Neural crest cell (in vitro differentiated cells): Measurements from ENCODE around the gene SDK1. TPM values are rescaled to one million over a fixed set of nuclear protein-coding genes. Genes with fewer than 3 reads are reported as not detected.

Experiments used
- DNase-seq: peaks from one replicate; pipeline ENCODE4 v3.0.0; 2021; ENCODE audit warnings: low read depth, mixed read lengths, low spot score
- H3K27ac Mint-ChIP-seq: one replicate; pipeline ENCODE4 v1.8.0; 2021; ENCODE audit warnings: mild to moderate bottlenecking, mixed read lengths; ENCODE audit not compliant: unreplicated experiment
- H3K27me3 Mint-ChIP-seq: 2 replicates; pipeline ENCODE4 v1.8.0; 2021; ENCODE audit warnings: low read depth, mild to moderate bottlenecking, mixed read lengths
- H3K36me3 Mint-ChIP-seq: 2 replicates; pipeline ENCODE4 v1.8.0; 2021; ENCODE audit warnings: low read depth, mild to moderate bottlenecking, mixed read lengths
- H3K4me1 Mint-ChIP-seq: 2 replicates; pipeline ENCODE4 v1.8.0; 2021; ENCODE audit warnings: mixed read lengths
- H3K4me3 Mint-ChIP-seq: one replicate; pipeline ENCODE4 v1.8.0; 2021; ENCODE audit warnings: mild to moderate bottlenecking, mixed read lengths
- H3K9me3 Mint-ChIP-seq: 2 replicates; pipeline ENCODE4 v1.8.0; 2021; ENCODE audit warnings: mixed read lengths
- total RNA-seq: library from RNA; stranded (reverse); gene quantifications from 2 replicates; pipeline ENCODE4 v1.2.1, GENCODE V29; 2021
- TF ChIP-seq, protein P1 (sequence below): fragments of 200-600 bp; sonication (generic); conservative IDR thresholded peaks from 2 replicates; pipeline ENCODE4 v1.5.0; 2021; ENCODE audit warnings: antibody characterized with exemption, mild to moderate bottlenecking

Gene SDK1
- total RNA-seq, 1 donor from 2014 or later, result 11.6 TPM

DNA sequence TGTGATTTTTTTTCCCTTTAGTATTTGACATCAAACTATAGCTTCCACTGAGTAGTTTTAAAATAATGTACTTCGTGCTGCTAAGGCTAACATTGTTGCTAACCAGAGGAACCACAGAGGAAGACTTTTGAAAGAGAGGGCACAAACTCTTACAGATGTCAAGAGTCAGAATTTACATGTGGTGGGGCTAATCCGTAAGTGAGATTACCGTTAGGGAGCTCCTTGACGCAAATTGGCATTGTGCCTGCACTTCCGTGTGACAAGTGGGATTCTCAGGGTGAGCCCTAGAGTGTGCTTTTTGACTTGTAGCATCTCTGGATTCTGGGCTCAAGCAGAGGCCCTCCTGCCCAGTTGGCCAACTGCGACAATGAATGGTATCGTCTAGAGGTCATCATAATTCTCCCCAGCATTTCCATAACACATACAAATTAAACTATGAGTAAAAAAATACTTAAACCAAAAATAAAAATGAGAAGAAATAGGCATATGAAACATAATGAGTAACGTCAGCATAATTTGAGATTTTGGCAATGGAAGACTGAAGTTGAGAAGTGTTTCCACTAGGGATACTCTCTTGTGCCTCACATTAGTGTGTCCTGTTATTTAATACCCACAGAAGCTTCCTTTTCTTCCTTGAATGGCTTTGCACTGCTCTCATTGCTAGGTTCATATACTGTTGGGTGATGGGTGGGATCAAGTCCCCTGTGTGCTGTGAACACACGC lies 164.0 kb downstream of the SDK1 start:
- no peaks in the 10 kb centered on the region for H3K4me1 Mint-ChIP-seq
- DNase-seq, result no peak
- H3K4me3 Mint-ChIP-seq, result no peak overlapping the region
- no peaks in the 10 kb centered on the region for H3K27me3 Mint-ChIP-seq
- H3K9me3 Mint-ChIP-seq, result peaks cover 4% of the 10 kb centered on the region
- no peaks in the 10 kb centered on the region for H3K36me3 Mint-ChIP-seq
- no peak overlapping the region for H3K27ac Mint-ChIP-seq
- TF ChIP-seq, protein P1, sequence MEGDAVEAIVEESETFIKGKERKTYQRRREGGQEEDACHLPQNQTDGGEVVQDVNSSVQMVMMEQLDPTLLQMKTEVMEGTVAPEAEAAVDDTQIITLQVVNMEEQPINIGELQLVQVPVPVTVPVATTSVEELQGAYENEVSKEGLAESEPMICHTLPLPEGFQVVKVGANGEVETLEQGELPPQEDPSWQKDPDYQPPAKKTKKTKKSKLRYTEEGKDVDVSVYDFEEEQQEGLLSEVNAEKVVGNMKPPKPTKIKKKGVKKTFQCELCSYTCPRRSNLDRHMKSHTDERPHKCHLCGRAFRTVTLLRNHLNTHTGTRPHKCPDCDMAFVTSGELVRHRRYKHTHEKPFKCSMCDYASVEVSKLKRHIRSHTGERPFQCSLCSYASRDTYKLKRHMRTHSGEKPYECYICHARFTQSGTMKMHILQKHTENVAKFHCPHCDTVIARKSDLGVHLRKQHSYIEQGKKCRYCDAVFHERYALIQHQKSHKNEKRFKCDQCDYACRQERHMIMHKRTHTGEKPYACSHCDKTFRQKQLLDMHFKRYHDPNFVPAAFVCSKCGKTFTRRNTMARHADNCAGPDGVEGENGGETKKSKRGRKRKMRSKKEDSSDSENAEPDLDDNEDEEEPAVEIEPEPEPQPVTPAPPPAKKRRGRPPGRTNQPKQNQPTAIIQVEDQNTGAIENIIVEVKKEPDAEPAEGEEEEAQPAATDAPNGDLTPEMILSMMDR, result no peak

DNA sequence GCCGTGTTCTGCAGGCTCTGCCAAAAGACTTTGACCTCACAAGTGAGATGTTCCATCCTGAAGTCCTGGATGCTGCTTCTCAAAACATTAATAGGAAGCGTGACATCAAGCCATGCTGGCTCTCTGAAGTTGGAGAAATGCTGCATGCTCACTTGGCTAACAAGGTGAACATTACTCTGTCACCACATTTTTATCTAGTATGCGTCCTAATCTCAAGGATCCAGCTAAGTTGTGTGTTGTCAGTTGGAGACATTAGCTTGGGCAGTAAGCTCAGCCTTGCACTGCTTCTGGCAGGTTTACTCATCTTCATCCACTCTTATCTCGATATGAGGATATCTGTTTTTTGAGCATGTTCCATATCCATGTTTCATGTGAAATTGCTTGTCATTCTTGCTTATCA lies 165.2 kb downstream of the SDK1 start:
- no peaks in the 10 kb centered on the region for H3K36me3 Mint-ChIP-seq
- H3K4me3 Mint-ChIP-seq, result no peak overlapping the region
- H3K9me3 Mint-ChIP-seq, result peaks cover 4% of the 10 kb centered on the region
- no peaks in the 10 kb centered on the region for H3K4me1 Mint-ChIP-seq
- H3K27ac Mint-ChIP-seq, result no peak overlapping the region
- TF ChIP-seq, protein P1, result no peak
- DNase-seq, result no peak
- no peaks in the 10 kb centered on the region for H3K27me3 Mint-ChIP-seq

DNA sequence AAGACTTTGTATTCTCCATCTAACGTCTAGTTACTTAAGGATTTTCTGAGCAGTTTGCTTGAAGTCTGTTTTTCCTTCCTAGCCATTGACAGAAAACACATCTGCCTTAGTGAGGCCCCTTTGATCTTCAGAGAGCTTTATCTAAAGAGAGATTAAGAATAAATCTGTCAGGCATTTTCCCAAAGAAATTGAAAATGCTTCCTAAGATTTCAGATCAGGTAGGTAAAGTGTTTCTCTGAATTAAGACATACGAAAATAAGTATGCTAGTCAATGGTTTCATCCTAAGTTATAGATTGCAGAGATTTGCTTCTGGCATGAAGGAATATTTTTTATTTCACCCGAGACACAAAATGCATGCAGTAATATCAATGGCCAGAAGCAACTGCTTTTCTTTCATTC lies 168.6 kb downstream of the SDK1 start:
- H3K4me1 Mint-ChIP-seq, result peaks cover 4% of the 10 kb centered on the region
- TF ChIP-seq, protein P1, result no peak
- H3K9me3 Mint-ChIP-seq, result peaks cover 3% of the 10 kb centered on the region
- H3K27me3 Mint-ChIP-seq, result no peaks in the 10 kb centered on the region
- H3K27ac Mint-ChIP-seq, result no peak overlapping the region
- DNase-seq, result no peak
- no peak overlapping the region for H3K4me3 Mint-ChIP-seq
- no peaks in the 10 kb centered on the region for H3K36me3 Mint-ChIP-seq

DNA sequence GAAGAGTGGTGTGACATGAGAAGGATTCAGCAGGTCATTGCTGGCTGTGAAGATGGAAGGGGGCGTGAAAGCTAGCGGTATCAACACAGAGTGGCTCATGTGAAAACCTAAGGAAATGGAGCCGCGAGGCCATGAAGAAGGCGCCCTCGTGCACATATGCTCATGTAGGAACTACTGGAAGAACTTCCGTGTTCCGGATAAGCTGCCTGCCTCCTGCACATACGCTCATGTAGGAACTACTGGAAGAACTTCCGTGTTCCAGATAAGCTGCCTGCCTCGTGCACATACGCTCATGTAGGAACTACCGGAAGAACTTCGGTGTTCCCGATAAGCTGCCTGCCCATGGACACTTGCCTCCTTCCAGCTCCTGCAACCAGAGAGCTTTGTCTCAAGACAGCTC lies 179.1 kb downstream of the SDK1 start:
- Mint-ChIP-seq H3K4me3 (no peak overlapping the region), H3K27ac (no peak overlapping the region), H3K9me3 (no peaks in the 10 kb centered on the region), H3K36me3 (peaks cover 2% of the 10 kb centered on the region), H3K27me3 (no peaks in the 10 kb centered on the region), H3K4me1 (peaks cover 6% of the 10 kb centered on the region)
- DNase-seq, result no peak
- TF ChIP-seq, protein P1, result no peak

DNA sequence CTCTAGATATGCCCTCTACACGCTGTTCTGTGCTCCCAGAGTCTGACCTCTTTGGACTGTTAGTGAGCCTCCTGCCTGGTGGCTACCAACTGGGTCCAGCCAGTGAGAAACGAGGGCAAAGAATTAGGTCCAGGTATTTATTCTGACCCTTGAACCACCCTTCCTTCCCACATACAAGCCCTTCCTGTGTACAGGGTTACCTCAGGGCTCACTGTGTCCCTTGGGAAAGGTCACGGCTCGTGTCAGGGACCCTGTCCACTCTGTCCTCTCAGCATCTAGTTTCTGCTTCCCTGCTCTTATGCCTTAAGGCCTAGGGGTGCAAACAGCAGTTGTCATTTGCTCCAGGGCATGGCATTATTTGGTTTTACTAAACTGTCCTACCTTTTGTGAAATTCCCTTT lies 180.4 kb downstream of the SDK1 start:
- Mint-ChIP-seq H3K4me3 (no peak overlapping the region), H3K9me3 (peaks cover 2% of the 10 kb centered on the region), H3K27ac (no peak overlapping the region), H3K4me1 (peaks cover 6% of the 10 kb centered on the region), H3K27me3 (no peaks in the 10 kb centered on the region), H3K36me3 (peaks cover 2% of the 10 kb centered on the region)
- TF ChIP-seq, protein P1, result no peak
- no peak for DNase-seq
